ENCODE data around the gene ETS2. TPM values are rescaled to one million over a fixed set of nuclear protein-coding genes. Genes with fewer than 3 reads are reported as not detected.

The ETS2 gene
- total and polyA plus RNA-seq, 2 of the 8 experiments (the other 6 are each of a cell fraction or from before 2014, with no cell fraction given) = 11.0 to 45.1 TPM

GRCh38 chr21:38761531-38761930, 44.2 kb upstream of the ETS2 start:
- H3K27me3 ChIP-seq (replicated peaks in 1 of 4; ENCODE audit: control insufficient read depth in 3 of 4, extremely low read depth in 1 of 4, insufficient read depth in 3 of 4, low read length in 3 of 4) = peaks cover 0 to 3% (median under 1%) of the 10 kb centered on the region in 4 experiments; a peak in 4 of 7 replicates
- H3K23me2 ChIP-seq (ENCODE audit: low read depth, low read length) = peaks cover 1% of the 10 kb centered on the region; the same call in 1 of the 2 replicates
- CTCF ChIA-PET (ENCODE audit: partially characterized antibody) = no interaction called here
- H3K36me3 ChIP-seq (ENCODE audit: control insufficient read depth in 2 of 4, insufficient read depth in 4 of 4, low read length in 3 of 4) = no peaks in the 10 kb centered on the region
- H4K20me1 ChIP-seq (replicated peaks in 1 of 2; ENCODE audit: control insufficient read depth in 1 of 2, insufficient read depth in 2 of 2, low read length in 2 of 2) = no peaks in the 10 kb centered on the region
- no peak overlapping the region for H3K4me3 ChIP-seq (ENCODE audit: extremely low read depth in 1 of 4, insufficient read depth in 2 of 4, low read depth in 3 of 4, low read length in 4 of 4)
- H3K14ac ChIP-seq (ENCODE audit: insufficient read length) = no peak overlapping the region
- no peak overlapping the region for H2BK12ac ChIP-seq (ENCODE audit: low read depth, low read length)
- H3K4ac ChIP-seq (replicated peaks; ENCODE audit: insufficient read length, low read depth, low read length) = no peak overlapping the region
- H3K79me2 ChIP-seq (ENCODE audit: control insufficient read depth in 1 of 2, insufficient read depth in 2 of 2, low read length in 2 of 2) = no peaks in the 10 kb centered on the region
- no peak overlapping the region for H2AFZ ChIP-seq (ENCODE audit: low read length)
- no peak for FAIRE-seq
- no peak overlapping the region for H4K8ac ChIP-seq (ENCODE audit: extremely low read depth, insufficient read depth, low read length)
- no peak overlapping the region for H3K4me2 ChIP-seq (ENCODE audit: insufficient read depth in 1 of 2, low read depth in 2 of 2, low read length in 2 of 2)
- H3K18ac ChIP-seq (ENCODE audit: extremely low read depth, low read length) = no peak overlapping the region
- H3K79me1 ChIP-seq (ENCODE audit: low read depth, low read length) = no peaks in the 10 kb centered on the region
- H2BK120ac ChIP-seq (replicated peaks; ENCODE audit: low read depth, low read length) = no peak overlapping the region
- 88% methylated on average over 4 of the region's 4 CpGs; no CpG with 5 or more reads in 1 of the 2 experiments for WGBS, 2 experiments (ENCODE audit: extremely low coverage in 1 of 2, insufficient coverage in 1 of 2, insufficient read length in 1 of 2, insufficient replicate concordance in 2 of 2, low coverage in 1 of 2, low lambda C conversion rate in 2 of 2, missing lambda C conversion rate in 1 of 2)
- H3K9me3 ChIP-seq (ENCODE audit: insufficient read depth in 2 of 2, low read depth in 1 of 2, low read length in 1 of 2) = peaks cover 0 to 4% of the 10 kb centered on the region in 2 experiments; a peak in 1 of 4 replicates
- no peak overlapping the region for H3K27ac ChIP-seq (ENCODE audit: low read depth, low read length)
- no peak overlapping the region for H4K91ac ChIP-seq (replicated peaks; ENCODE audit: insufficient read length, low read length)
- H4K5ac ChIP-seq (ENCODE audit: insufficient read length, low read depth, low read length) = no peak overlapping the region
- H2AK5ac ChIP-seq (ENCODE audit: low read depth, low read length) = no peak overlapping the region
- no peaks in the 10 kb centered on the region for H3K4me1 ChIP-seq (replicated peaks in 1 of 4; ENCODE audit: control insufficient read depth in 3 of 4, insufficient read depth in 4 of 4, low read length in 3 of 4)
- H3K23ac ChIP-seq (ENCODE audit: insufficient read length) = no peak overlapping the region
- POLR2A ChIA-PET (ENCODE audit: partially characterized antibody) = no interaction called here
- no peak overlapping the region for H3K9ac ChIP-seq (replicated peaks in 1 of 4; ENCODE audit: extremely low read depth in 1 of 4, low read depth in 3 of 4, low read length in 3 of 4)
- H2BK20ac ChIP-seq (ENCODE audit: low read length) = no peak overlapping the region
- H3K56ac ChIP-seq (replicated peaks; ENCODE audit: insufficient read length, low read depth, low read length) = no peak overlapping the region
- H2BK15ac ChIP-seq (ENCODE audit: low read length) = no peak overlapping the region
- no peak for DNase-seq (ENCODE audit: low read depth in 1 of 2, low spot score in 2 of 2)
- H2BK5ac ChIP-seq (ENCODE audit: low read depth, low read length) = no peak overlapping the region
- TF ChIP-seq CREB1 (IDR thresholded peaks at IDR 0.05) = no peak
- no peak for TF ChIP-seq ATF2 (IDR thresholded peaks at IDR 0.05; ENCODE audit: low read length)
- no peak for TF ChIP-seq FOSL1 (IDR thresholded peaks at IDR 0.05; ENCODE audit: insufficient read depth, low read depth, low read length)
- no peak for TF ChIP-seq BRCA1 (IDR thresholded peaks at IDR 0.05; ENCODE audit: low read depth, low read length)
- no peak for TF ChIP-seq RFX5 (IDR thresholded peaks at IDR 0.05; ENCODE audit: borderline replicate concordance, low read depth, low read length)
- no peak for TF ChIP-seq SIRT6 (IDR thresholded peaks at IDR 0.05; ENCODE audit: low read length)
- no peak for TF ChIP-seq MAX (IDR thresholded peaks at IDR 0.05)
